HCT116 (cell line): ENCODE measurements around the gene MAGI3. TPM values are rescaled to one million over a fixed set of nuclear protein-coding genes. Genes with fewer than 3 reads are reported as not detected.

Experiments used
- ATAC-seq: fragments of 200-7000 bp; cut with Tn5 transposase; 2 replicates; pipeline ENCODE4 v1.9.1; 2020; ENCODE audit warnings: mild to moderate bottlenecking, moderate library complexity
- BruUV-seq: library from RNA; stranded (reverse); fragments of 400-500 nt; replicated peaks from 2 replicates; lab custom pipeline; 2021; lab: Mats Ljungman, UMichigan
- CTCF ChIA-PET: fragments of 300-600 bp; sonication (Branson Sonifier 250); formaldehyde crosslinking; loops from one replicate; lab custom pipeline; 2021; ENCODE audit warnings: antibody characterized with exemption; lab: Charles Lee
- POLR2A ChIA-PET: fragments of 300-600, 350-600 bp; sonication (Branson Sonifier 250); formaldehyde crosslinking; loops from one replicate; lab custom pipeline; 2021; ENCODE audit warnings: antibody characterized with exemption; lab: Charles Lee
- RAD21 ChIA-PET, 2 experiments: fragments of 300-600 bp; sonication (Branson Sonifier 250); formaldehyde crosslinking; loops; one replicate each; lab custom pipeline; 2023; ENCODE audit warnings: low total read pairs in 2 of 2; ENCODE audit not compliant: uncharacterized antibody in 2 of 2, unreplicated experiment in 2 of 2, low non-redundant PET in 1 of 2; lab: Charles Lee
- DNase-seq: peaks from one replicate; pipeline ENCODE4 v3.0.0-alpha.2; 2010; ENCODE audit warnings: low read depth, low spot score
- H2AFZ ChIP-seq: fragments of 200-600 bp; shearing (Covaris generic), sonication (generic); 2 replicates; pipeline ENCODE4 v1.6.1; 2017; ENCODE audit warnings: low read depth, mixed run types, mixed read lengths, antibody characterized with exemption, low read length; ENCODE audit not compliant: poor library complexity, severe bottlenecking
- H3K27ac ChIP-seq: 2 replicates; pipeline ENCODE4 v1.5.1; 2012; ENCODE audit warnings: low read depth, low read length
- H3K27me3 ChIP-seq: fragments of 200-600 bp; sonication (generic); 2 replicates; pipeline ENCODE4 v1.6.1; 2016; ENCODE audit warnings: mixed run types, low read length, mixed read lengths; ENCODE audit not compliant: insufficient read depth
- H3K36me3 ChIP-seq, 2 experiments: fragments of 200-500 bp in 1 of 2; fragments of 200-600 bp in 1 of 2; sonication (Bioruptor generic) in 1 of 2; sonication (generic) in 1 of 2; 2 replicates each; pipeline versions ENCODE4 v1.5.1 to v1.6.1; 2014 to 2016; ENCODE audit warnings: low read length in 2 of 2, inconsistent platforms in 1 of 2, mixed read lengths in 1 of 2, mixed run types in 1 of 2; ENCODE audit not compliant: insufficient read depth in 2 of 2, control insufficient read depth in 1 of 2
- H3K4me1 ChIP-seq, 2 experiments: fragments of 200-600 bp in 1 of 2; sonication (generic) in 1 of 2; 2 replicates each; pipeline versions ENCODE4 v1.5.1 to v1.6.1; 2012 to 2017; ENCODE audit warnings: low read length in 2 of 2, inconsistent platforms in 1 of 2, mild to moderate bottlenecking in 1 of 2, mixed read lengths in 1 of 2, mixed run types in 1 of 2, moderate library complexity in 1 of 2; ENCODE audit not compliant: insufficient read depth in 2 of 2, control insufficient read depth in 1 of 2
- H3K4me2 ChIP-seq: fragments of 200-600 bp; sonication (generic); 2 replicates; pipeline ENCODE4 v1.6.1; 2017; ENCODE audit warnings: mixed run types, low read length, mixed read lengths
- H3K4me3 ChIP-seq, 2 experiments: fragments of 200-600 bp in 1 of 2; sonication (generic) in 1 of 2; replicated peaks in 1 of 2; 2 replicates each; pipeline ENCODE4 v1.5.1; 2011 to 2016; ENCODE audit warnings: low read length in 2 of 2, control low read depth in 1 of 2, low read depth in 1 of 2, mild to moderate bottlenecking in 1 of 2, mixed read lengths in 1 of 2, mixed run types in 1 of 2
- H3K79me2 ChIP-seq: fragments of 200-600 bp; sonication (generic); 2 replicates; pipeline ENCODE4 v1.6.1; 2017; ENCODE audit warnings: mild to moderate bottlenecking, mixed run types, low read length, moderate library complexity, mixed read lengths; ENCODE audit not compliant: insufficient read depth
- H3K9ac ChIP-seq: fragments of 200-600 bp; sonication (generic); 2 replicates; pipeline ENCODE4 v1.6.1; 2016; ENCODE audit warnings: low read length, mixed read lengths
- H3K9me2 ChIP-seq: fragments of 200-600 bp; sonication (generic), shearing (Covaris generic); 2 replicates; pipeline ENCODE4 v1.6.1; 2017; ENCODE audit warnings: mixed run types, mild to moderate bottlenecking, moderate library complexity; ENCODE audit not compliant: insufficient read depth
- H3K9me3 ChIP-seq, 2 experiments: fragments of 200-500 bp in 1 of 2; fragments of 200-600 bp in 1 of 2; sonication (Bioruptor generic) in 1 of 2; sonication (generic) in 1 of 2; 2 replicates each; pipeline ENCODE4 v1.6.1; 2014 to 2017; ENCODE audit warnings: low read length in 2 of 2, mixed read lengths in 2 of 2, inconsistent platforms in 1 of 2, low read depth in 1 of 2, mild to moderate bottlenecking in 1 of 2, mixed run types in 1 of 2, moderate library complexity in 1 of 2; ENCODE audit not compliant: control insufficient read depth in 1 of 2, insufficient read depth in 1 of 2
- H4K20me1 ChIP-seq: fragments of 200-600 bp; sonication (generic), shearing (Covaris generic); 2 replicates; pipeline ENCODE4 v1.6.1; 2017; ENCODE audit warnings: mixed run types, mild to moderate bottlenecking, moderate library complexity; ENCODE audit not compliant: insufficient read depth
- CEBPB ChIP-seq: IDR thresholded peaks from 2 replicates; pipeline ENCODE4 v1.6.1; 2012; ENCODE audit warnings: low read depth
- EGR1 ChIP-seq: IDR thresholded peaks from 2 replicates; pipeline ENCODE4 v1.6.1; 2012; ENCODE audit warnings: low read depth
- ELF1 ChIP-seq: IDR thresholded peaks from 2 replicates; pipeline ENCODE4 v1.6.1; 2012; ENCODE audit warnings: low read depth, borderline replicate concordance
- POLR2A ChIP-seq: IDR thresholded peaks from 2 replicates; pipeline ENCODE4 v1.7.0; 2011; ENCODE audit warnings: borderline replicate concordance; ENCODE audit not compliant: insufficient read depth, insufficient read length; ENCODE audit errors: extremely low read depth
- SP1 ChIP-seq: IDR thresholded peaks from 2 replicates; pipeline ENCODE4 v1.6.1; 2012; ENCODE audit warnings: low read depth
- SRF ChIP-seq: IDR thresholded peaks from 2 replicates; pipeline ENCODE4 v1.6.1; 2012; ENCODE audit warnings: low read depth
- YY1 ChIP-seq: IDR thresholded peaks from 2 replicates; pipeline ENCODE4 v1.6.1; 2011; ENCODE audit warnings: low read length, low read depth, moderate library complexity, mild to moderate bottlenecking; ENCODE audit not compliant: insufficient replicate concordance; ENCODE audit errors: extremely low read depth
- intact Hi-C: fragments of 100-400 bp; cut with micrococcal nuclease; formaldehyde crosslinking; loops from 2 replicates; pipeline ENCODE4 v1.10.0; 2022
- total RNA-seq: library from RNA; stranded (reverse); gene quantifications from one replicate; pipeline ENCODE4 v1.2.1, GENCODE V29; 2021; ENCODE audit not compliant: unreplicated experiment
- TF ChIP-seq, protein P1 (sequence below): IDR thresholded peaks from 2 replicates; pipeline ENCODE4 v1.6.1; 2012; ENCODE audit warnings: low read depth
- TF ChIP-seq, protein P2 (sequence below): IDR thresholded peaks from 2 replicates; pipeline ENCODE4 v1.6.1; 2012
- TF ChIP-seq, protein P3 (sequence below): IDR thresholded peaks from 2 replicates; pipeline ENCODE4 v1.6.1; 2011; ENCODE audit warnings: mild to moderate bottlenecking, low read length, moderate library complexity; ENCODE audit not compliant: insufficient replicate concordance; ENCODE audit errors: extremely low read depth

MAGI3 gene
- total RNA-seq, 1 experiment from 2014 or later, result 11.8 TPM

DNA sequence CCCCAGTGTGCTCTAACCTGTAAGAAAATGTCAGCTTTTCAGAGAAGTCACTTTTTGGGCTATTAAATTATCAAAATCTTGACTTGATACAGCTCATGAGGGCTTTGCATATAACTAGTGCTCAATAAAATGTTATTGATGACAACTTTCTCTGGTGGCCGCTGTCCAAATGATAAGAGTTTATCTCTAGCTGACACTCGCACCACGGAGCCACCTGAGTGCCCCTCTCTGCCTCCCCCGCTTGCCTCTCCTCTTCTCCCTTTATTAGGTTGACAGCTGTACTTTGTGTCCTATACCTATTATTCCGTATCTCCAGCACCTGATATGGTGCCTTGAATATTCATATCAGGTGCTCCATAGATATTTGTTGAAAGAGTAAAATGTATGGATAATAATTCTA, 286.2 kb downstream of the MAGI3 start:
- intact Hi-C loops, result loop anchor here (10.0 kb wide), 1 partner anchor 222 kb away; no protein-coding TSS in a partner anchor

More for the DNA sequence above, 286.2 kb downstream of the MAGI3 start:
- Histone ChIP-seq H3K9ac (no peak overlapping the region), H3K4me3 (no peak overlapping the region), H3K79me2 (no peaks in the 10 kb centered on the region), H3K27ac (no peak overlapping the region), H2AFZ (no peak overlapping the region), H3K36me3 (no peaks in the 10 kb centered on the region), H4K20me1 (no peaks in the 10 kb centered on the region), H3K27me3 (no peaks in the 10 kb centered on the region), H3K9me3 (no peaks in the 10 kb centered on the region), H3K4me1 (peaks cover 5 to 10% of the 10 kb centered on the region in 2 experiments; a peak in 3 of 4 replicates), H3K9me2 (no peaks in the 10 kb centered on the region), H3K4me2 (no peak overlapping the region)
- TF ChIP-seq YY1 (no peak), POLR2A (no peak), SP1 (no peak), ELF1 (no peak), SRF (no peak), EGR1 (no peak), CEBPB (no peak)
- TF ChIP-seq, protein P1, sequence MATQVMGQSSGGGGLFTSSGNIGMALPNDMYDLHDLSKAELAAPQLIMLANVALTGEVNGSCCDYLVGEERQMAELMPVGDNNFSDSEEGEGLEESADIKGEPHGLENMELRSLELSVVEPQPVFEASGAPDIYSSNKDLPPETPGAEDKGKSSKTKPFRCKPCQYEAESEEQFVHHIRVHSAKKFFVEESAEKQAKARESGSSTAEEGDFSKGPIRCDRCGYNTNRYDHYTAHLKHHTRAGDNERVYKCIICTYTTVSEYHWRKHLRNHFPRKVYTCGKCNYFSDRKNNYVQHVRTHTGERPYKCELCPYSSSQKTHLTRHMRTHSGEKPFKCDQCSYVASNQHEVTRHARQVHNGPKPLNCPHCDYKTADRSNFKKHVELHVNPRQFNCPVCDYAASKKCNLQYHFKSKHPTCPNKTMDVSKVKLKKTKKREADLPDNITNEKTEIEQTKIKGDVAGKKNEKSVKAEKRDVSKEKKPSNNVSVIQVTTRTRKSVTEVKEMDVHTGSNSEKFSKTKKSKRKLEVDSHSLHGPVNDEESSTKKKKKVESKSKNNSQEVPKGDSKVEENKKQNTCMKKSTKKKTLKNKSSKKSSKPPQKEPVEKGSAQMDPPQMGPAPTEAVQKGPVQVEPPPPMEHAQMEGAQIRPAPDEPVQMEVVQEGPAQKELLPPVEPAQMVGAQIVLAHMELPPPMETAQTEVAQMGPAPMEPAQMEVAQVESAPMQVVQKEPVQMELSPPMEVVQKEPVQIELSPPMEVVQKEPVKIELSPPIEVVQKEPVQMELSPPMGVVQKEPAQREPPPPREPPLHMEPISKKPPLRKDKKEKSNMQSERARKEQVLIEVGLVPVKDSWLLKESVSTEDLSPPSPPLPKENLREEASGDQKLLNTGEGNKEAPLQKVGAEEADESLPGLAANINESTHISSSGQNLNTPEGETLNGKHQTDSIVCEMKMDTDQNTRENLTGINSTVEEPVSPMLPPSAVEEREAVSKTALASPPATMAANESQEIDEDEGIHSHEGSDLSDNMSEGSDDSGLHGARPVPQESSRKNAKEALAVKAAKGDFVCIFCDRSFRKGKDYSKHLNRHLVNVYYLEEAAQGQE, result no peak
- TF ChIP-seq, protein P2, sequence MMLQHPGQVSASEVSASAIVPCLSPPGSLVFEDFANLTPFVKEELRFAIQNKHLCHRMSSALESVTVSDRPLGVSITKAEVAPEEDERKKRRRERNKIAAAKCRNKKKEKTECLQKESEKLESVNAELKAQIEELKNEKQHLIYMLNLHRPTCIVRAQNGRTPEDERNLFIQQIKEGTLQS, result no peak
- TF ChIP-seq, protein P3, sequence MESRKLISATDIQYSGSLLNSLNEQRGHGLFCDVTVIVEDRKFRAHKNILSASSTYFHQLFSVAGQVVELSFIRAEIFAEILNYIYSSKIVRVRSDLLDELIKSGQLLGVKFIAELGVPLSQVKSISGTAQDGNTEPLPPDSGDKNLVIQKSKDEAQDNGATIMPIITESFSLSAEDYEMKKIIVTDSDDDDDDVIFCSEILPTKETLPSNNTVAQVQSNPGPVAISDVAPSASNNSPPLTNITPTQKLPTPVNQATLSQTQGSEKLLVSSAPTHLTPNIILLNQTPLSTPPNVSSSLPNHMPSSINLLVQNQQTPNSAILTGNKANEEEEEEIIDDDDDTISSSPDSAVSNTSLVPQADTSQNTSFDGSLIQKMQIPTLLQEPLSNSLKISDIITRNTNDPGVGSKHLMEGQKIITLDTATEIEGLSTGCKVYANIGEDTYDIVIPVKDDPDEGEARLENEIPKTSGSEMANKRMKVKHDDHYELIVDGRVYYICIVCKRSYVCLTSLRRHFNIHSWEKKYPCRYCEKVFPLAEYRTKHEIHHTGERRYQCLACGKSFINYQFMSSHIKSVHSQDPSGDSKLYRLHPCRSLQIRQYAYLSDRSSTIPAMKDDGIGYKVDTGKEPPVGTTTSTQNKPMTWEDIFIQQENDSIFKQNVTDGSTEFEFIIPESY, result no peak
- ChIA-PET POLR2A (no interaction called here), RAD21 (no interaction called here), CTCF (no interaction called here)
- no TSS peak for BruUV-seq
- no peak for DNase-seq
- no peak for ATAC-seq
